Astrocyte of the spinal cord (primary cell): ENCODE measurements around the gene CAPN8.

Experiments used
- DNase-seq: peaks from one replicate; pipeline ENCODE4 v3.0.0; 2011; ENCODE audit warnings: low read depth, low spot score
- H3K4me3 ChIP-seq: 2 replicates; pipeline ENCODE4 v1.5.1; 2011; ENCODE audit warnings: low read depth, mild to moderate bottlenecking, low read length, moderate library complexity
- in situ Hi-C: cut with HindIII; loops from 2 replicates; pipeline ENCODE4 v1.10.0; 2017; ENCODE audit warnings: low sequenced_read_pairs
- TF ChIP-seq, protein P1 (sequence below): IDR thresholded peaks from 2 replicates; pipeline ENCODE4 v1.5.1; 2012; ENCODE audit warnings: low read depth, mild to moderate bottlenecking, low read length, inconsistent platforms

Gene CAPN8

DNA sequence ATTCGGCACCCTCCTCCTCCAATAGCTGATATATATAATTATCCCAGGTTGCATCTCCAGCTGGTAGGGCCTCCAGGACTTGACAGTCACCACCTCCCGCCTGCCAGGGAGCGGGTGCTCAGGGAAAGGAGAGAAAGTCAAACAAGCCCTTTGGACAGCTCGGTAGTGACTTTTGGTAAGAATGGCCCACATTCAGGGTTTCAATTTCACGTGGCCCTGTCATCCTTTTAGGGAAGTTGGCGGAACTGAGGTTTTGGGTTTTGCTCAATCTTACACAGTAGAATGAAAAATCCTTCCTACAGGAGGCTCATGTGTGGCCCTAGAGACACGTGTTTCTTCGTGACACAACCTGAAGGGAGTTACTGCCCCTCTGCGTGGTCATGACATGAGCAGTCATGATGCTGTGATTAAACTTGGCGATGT, 44.2 kb downstream of the CAPN8 start:
- TF ChIP-seq, protein P1, sequence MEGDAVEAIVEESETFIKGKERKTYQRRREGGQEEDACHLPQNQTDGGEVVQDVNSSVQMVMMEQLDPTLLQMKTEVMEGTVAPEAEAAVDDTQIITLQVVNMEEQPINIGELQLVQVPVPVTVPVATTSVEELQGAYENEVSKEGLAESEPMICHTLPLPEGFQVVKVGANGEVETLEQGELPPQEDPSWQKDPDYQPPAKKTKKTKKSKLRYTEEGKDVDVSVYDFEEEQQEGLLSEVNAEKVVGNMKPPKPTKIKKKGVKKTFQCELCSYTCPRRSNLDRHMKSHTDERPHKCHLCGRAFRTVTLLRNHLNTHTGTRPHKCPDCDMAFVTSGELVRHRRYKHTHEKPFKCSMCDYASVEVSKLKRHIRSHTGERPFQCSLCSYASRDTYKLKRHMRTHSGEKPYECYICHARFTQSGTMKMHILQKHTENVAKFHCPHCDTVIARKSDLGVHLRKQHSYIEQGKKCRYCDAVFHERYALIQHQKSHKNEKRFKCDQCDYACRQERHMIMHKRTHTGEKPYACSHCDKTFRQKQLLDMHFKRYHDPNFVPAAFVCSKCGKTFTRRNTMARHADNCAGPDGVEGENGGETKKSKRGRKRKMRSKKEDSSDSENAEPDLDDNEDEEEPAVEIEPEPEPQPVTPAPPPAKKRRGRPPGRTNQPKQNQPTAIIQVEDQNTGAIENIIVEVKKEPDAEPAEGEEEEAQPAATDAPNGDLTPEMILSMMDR = no peak
- in situ Hi-C loops = no loop called here
- H3K4me3 ChIP-seq = no peak overlapping the region
- DNase-seq = no peak

DNA sequence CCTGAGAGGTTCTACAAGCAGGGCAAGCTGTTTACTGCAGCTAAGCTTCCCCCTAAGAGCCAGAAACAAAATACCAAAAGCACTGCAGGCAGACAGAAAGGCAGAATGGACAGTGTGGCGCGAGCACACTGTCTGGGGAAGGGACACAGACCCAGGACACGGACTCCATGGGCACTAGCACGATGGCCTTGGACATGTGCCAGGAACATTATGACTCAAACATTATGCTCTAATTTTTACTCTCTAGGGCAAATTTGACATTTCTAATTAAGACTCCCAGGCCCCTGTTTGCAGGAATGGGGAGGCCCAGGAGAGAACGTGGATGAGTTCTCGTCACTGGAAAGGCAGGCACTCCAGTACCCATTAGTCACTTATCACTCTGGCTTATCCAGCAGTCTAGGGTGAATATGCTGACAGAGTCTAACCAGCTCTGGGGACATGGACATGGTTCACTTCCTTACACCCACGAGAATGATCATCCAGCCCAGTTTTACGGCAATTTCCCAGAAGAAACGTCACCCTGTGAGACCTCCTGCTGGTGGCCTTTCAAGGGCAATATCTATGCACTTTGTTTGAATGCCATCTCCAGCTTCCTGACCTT, 45.1 kb downstream of the CAPN8 start:
- no peak overlapping the region for H3K4me3 ChIP-seq
- in situ Hi-C loops = no loop called here
- no peak for DNase-seq
- TF ChIP-seq, protein P1 = no peak

DNA sequence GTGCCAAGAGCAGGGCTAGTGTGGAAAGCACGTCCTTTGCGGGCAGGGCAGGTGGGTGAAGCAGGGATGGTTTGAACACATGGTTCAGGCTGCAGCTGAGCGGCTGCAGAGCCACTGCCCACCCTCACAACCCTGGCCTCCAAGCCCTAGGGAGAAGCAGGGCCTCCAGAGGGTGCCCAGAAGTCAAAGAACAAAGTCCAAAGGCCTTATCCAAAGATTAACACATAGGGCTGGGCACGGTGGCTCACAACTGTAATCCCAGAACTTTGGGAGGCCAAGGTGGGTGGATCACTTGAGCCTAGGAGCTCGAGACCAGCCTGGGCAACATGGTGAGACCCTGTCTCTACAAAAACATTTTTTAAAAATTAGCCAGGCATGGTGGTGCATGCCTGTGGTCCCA, 46.8 kb downstream of the CAPN8 start:
- no peak for DNase-seq
- H3K4me3 ChIP-seq = no peak overlapping the region
- in situ Hi-C loops = no loop called here
- TF ChIP-seq, protein P1 = no peak

DNA sequence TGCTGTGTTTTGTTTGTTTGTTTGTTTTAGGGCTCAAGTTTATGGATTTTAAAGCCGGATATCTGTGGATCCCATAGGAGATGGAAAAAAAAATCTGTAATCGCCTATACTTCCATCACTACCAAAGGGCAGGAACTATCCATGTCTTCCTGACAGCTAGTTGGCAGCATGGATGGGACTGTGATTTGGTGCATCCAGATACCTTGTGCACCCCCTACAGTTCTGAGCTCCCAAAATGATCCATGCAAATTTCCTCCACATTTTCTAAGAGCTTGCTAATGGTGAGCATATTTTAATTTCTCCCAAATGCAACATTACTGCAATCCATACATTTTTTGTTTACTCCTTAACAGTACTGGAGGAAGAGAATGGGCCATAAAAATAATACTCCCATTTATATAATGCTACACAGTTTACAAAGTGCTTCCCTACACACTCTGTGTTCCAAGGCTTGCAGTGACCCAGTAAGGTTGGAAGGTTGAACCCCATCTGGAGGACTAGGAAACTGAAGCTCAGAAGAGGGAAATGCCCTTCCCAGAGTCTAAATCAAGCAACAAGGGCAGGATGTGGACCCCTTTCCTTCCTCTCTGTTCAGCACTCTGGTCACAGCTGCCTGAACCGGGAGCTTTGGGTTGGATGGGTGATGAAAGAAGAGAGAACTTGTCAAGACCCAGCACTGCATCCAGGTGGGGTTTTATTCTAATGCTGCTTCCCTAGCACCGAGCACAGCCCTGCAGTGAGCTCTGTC, 48.0 kb downstream of the CAPN8 start:
- TF ChIP-seq, protein P1 = no peak
- H3K4me3 ChIP-seq = no peak overlapping the region
- no peak for DNase-seq
- in situ Hi-C loops = no loop called here

DNA sequence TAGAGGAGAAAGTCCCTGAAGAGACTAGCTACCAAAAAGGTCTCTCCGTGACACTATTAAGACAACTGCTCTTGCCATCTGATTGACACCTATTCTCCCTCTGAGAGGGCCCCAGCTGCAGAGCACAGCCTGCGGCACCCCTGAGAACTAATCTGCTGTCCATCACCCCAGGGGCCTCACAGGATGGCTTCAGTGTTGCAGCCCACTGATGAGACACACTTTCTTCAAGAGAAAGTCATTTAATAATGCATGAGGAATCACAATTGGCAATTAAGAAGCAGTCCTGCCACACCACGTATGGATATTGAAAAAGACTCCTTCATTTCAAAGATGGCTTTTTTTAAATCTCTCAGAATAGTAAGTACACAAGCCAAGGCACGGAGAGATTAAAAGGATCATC, 48.9 kb downstream of the CAPN8 start:
- TF ChIP-seq, protein P1 = no peak
- H3K4me3 ChIP-seq = no peak overlapping the region
- no peak for DNase-seq
- in situ Hi-C loops = no loop called here

DNA sequence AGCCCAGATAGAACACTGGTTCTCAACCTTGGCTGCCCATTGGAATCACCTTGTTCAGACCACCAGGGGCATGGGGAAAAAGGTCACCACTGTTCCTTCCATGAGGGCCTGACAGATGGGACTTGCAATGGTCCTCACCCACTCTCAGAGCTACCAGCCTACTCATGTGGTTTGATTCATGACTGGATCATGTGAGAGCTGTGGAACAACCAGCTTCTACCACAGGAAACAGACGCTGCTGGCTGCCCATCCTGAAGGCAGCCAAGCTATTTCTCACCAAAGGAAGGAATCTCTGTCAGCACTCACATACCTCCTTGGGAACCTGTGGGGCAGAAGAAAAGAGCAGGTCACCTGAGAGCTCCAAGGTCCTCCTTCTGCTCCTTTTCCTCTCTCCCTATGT, 53.6 kb downstream of the CAPN8 start:
- no peak for DNase-seq
- TF ChIP-seq, protein P1 = no peak
- in situ Hi-C loops = no loop called here
- no peak overlapping the region for H3K4me3 ChIP-seq
